GM18508 (cell line): ENCODE results near the gene CARM1.
"Not testable (repeated sequence)": the region's sequence is repeated elsewhere in the genome, so short reads cannot be mapped to it uniquely, and the experiment has no call there.

Source experiments
- ATAC-seq: cut with Tn5 transposase; IDR thresholded peaks from one replicate; pipeline ENCODE4 v1.9.1; 2021; ENCODE audit warnings: moderate number of reproducible peaks; ENCODE audit not compliant: insufficient read depth, unreplicated experiment

Gene CARM1

DNA sequence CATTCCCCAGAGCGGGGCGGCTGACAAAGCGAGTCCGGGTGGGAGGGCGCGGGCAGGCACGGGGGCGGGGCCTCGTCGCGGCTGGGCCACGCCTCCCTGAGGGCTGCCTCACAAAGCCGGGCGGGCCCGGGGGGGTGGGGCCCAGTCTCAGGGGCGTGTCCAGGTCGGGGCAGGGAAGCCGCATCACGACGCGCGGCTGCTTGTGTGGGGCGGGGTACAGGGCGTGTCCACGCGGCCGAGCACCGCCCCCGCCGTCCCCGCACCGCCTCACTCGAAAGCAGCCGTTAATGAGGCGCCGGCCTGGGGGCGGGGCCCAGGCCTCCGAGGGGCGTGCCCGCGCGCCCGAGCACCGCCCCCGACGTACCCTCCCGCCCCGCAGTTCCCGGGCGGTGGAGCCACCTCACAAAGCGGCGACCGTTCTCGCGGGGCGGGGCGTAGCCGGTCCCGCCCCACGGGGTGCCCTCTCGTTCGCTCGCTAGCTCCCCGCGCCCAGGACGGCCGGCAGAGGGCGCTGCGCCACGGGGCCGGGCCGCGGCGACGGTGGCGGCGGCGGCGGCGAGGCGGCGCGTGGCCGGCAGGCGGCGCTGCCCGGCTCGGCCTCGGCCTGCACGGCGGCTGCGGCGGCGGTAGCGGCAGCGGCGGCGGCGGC, at the start of gene CARM1:
TSS of gene CARM1 (plus strand) at position 599 of the 649 bp plus-strand sequence. CDS start 150 bp downstream, outside the sequence.
- ATAC-seq = peak; percentile 43

DNA sequence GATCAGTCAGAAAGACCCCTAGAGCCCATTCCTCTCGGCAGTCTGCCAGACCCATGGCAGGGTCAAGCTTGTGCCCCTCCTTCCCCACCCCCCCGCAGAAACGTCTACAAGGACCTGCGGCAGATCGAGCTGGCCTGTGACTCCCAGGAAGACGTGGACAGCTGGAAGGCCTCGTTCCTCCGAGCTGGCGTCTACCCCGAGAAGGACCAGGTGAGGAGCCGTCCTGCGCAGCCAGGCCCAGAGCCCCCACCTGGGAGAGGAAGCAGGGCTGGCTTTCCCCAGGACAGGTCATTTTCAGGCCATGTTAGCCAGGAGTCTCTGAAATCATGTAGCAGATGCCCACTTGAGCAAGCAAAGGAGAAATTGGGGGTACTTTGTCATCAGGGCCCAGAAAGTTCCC, 47.7 kb upstream of the CARM1 start:
- no peak for ATAC-seq

DNA sequence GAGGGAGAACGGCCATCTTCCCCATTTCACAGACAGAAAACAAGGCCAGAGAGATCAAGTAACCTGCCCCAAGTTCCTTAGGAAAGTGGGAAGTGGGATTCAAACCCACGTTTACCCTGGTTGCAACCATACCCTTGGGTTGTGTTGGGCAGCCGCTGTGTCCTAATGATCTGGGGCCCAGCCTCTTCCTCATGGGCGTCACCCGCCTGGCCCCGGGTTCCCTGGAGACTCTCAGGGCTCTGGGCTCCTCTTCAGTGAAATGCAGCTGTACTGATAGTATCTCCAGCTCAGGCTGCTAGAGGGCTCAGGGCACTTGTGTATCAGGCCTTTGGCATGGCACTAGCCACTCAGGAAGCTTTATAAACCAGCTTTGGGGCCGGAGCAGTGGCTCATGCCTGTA, 45.1 kb upstream of the CARM1 start:
- ATAC-seq = no peak

DNA sequence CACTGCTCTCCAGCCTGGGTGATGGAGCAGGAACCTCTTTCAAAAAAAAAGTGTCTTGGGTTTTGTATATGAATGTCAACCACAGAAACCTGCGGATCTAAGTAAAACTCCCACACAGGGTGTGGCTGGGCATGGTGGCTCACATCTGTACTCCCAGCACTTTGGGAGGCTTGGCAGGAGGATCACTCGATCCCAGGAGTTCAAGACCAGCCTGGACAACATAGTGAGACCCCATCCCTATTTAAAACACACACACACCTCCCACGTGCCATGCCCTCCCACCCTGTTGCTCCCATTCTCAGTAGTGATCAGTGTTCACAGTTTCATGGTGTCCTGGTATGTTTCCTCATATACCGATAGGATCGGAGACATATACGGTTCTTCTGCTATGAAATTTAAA, 44.5 kb upstream of the CARM1 start:
- ATAC-seq = no peak

DNA sequence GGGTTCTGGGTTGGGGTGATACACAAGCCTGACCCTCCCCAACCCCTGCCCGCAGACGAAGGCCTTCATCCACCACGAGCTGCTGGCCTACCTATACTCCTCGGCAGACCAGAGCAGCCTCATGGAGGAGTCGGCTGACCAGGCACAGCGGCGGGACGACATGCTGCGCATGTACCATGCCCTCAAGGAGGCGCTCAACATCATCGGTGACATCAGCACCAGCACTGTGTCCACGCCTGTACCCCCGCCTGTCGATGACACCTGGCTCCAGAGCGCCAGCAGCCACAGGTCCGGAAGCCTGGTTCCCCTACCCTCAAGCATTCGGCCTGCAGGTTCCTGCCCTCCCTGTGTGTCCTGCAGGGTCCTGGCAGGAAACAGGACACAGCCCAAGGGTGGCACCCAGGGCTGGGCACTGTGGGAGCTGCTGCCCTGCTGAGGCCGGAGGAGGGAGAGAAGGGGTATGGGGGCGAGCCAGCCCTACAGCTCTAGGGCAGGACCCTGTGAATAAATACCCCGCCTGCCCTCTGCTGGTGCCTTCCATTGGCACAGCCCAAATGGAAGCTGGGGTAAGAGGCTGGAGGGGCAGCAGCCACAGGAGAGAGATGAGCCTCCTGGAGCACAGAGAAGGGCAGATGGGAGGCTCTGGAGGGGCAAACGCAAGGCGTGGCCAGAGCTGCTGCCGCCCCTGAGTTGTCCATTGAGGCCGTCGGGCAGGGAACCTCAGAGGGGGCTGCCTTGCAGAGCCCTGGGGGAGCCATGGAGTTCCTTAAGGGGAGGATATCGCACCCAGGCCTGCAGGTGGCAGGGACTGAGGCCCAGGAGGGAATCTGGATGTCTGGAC, 42.2 kb upstream of the CARM1 start:
- ATAC-seq = no peak

DNA sequence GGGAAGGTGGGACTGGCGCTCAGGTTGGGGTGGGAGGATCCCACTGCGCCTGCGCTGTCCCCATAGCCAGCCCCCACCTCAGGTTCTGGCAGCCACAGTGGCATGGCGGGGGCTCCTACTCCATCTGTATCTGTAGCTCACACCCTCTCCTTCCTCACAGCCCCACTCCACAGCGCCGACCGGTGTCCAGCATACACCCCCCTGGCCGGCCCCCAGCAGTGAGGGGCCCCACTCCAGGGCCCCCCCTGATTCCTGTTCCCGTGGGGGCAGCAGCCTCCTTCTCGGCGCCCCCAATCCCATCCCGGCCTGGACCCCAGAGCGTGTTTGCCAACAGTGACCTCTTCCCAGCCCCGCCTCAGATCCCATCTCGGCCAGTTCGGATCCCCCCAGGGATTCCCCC, 41.4 kb upstream of the CARM1 start:
- ATAC-seq = no peak

DNA sequence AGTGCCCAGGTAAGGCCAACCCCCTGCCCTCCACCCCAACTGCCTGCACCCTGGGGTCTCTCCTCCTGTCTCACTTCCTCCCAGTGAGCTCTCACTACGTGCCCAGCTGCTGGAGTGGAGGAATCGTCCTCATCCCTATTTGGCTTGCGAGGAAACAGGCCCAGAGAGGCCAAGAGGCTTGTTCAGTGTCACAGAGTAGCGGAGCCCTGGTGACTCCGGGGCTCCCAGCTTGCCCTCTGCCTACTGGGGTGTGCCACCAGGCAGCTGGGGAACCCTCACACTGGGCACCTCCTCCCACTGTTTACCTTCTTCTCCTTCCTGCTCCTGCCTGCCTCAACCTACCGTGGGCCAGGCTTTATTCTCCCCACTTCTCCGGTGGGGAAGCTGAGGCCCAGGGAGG, 41.0 kb upstream of the CARM1 start:
- ATAC-seq = no peak

DNA sequence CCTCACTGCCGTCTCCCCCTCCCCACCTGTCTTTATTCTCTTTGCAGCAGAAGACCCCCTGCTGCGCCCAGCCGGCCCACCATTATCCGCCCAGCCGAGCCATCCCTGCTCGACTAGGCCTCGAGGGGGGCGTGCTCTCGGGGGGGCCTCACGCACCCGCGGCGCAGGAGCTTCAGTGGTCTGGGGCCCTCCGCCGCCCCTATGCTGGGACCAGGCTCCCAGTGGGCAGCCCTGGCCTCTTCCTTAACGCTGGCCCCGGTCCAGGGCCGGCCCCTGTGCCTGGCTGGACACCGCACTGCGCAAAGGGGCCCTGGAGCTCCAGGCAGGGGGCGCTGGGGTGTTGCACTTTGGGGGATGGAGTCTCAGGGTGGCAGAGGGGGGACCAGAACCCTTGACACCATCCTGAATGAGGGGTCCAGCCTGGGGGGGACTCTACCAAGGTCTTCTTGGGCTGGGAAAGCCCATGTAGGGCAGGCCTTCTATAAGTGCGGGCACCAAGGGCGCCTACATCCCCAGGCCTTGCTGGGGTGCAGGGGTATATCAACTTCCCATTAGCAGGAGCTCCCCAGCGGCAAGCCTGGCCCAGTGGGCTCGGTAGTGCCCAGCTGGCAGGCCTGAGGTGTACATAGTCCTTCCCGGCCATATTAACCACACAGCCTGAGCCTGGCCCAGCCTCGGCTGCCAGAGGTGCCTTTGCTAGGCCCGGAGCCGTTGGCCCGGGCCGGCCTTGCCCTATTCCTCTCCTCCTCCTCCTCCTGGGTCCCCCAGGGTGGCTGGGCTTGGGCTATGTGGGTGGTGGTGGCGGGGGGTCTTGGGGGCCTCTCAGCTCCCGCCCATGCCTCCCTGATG, 40.2 kb upstream of the CARM1 start:
- ATAC-seq = no peak

DNA sequence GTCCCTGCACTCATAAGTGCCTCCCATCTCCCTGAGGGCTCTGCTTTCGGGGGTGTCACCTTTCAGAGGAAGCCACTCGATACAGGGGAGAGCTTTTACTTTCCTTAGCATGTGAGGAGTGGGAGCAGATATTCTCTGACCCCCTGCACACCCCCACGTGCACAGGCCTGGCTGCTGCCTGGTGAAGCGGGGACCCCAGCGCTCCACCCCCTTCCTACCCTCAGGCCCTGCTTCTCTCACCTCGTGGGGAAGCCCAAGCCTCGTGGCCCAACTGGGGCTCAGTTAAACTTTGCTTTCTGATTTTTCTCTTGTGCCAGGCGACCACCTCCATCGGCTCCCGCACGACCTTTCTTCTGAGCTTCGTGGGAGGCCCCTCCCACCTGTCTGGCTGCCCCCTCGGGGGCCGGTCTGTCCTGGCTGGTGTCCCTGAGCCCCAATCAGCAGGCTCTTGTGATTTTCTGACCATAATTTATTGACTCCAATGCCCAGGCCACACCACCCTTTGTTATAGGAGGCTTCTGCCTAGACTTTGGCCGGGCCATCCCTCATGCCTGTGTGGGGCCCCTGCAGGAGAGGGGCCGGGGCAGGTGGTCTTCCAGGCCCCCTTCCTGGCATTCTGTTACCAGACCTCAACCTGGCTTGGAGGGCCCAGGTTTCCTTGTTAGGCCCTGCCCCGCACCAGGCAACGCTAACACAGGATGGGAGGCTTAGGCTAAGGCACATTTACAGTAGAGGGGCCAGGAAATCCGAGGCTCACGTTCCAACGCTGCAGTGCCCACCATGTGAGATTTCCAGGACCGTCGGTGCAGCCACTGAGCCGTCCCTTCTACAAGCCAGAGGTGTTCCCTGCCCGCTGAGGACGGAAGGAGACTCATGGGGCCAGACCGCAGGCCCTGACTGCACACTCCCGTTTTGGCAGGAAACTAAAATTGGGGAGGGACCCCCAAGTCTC, 39.1 kb upstream of the CARM1 start:
- ATAC-seq = no peak

DNA sequence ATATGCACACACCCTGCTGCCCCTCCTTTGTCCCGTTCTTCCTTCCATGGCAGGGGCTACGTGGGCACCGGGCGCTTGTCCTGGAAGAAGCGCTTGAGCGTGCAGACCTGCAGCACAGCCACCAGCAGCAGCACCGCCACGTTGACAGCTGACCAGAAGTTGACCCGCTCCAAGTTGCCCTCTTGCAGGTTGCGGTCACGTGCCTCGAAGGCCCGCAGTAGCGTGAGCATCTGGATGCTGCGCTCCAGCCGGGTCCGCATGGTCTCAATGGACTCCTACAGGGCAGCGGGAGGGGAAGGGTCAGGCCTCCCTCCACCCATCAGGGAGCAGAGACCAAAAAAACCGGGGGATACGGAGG, 38.4 kb upstream of the CARM1 start:
- ATAC-seq = no peak

DNA sequence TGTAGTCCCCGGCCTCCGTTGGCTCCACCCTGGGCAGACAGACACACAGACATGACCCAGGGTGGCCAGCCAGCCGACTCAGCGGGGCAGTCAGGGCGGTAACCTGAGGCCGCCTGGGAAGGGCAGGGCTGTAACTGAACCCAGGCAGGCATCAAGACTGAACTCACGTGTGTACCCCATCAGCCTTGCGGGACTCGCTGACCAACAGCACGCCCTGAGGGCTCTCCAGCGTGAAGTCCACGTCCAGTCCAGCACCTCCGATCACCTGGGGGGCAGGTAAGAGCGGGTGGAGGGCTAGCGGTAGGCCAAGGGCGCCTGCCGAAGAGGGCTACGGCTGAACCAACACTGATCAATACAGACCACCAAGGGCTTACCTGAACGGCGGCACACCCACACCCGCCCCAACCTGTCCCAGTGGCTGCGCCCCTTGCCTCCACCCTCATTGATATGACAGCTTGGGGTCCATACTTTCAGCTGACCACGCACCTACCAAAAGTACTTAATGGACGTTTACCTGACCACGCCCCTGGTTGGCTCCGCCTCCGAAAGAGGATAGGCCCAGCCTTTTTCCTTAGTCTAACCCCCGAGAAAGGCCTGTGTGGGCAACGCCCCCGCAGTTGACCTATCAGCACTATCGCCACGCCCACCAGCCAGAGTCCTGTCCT, 36.1 kb upstream of the CARM1 start:
- ATAC-seq = no peak

DNA sequence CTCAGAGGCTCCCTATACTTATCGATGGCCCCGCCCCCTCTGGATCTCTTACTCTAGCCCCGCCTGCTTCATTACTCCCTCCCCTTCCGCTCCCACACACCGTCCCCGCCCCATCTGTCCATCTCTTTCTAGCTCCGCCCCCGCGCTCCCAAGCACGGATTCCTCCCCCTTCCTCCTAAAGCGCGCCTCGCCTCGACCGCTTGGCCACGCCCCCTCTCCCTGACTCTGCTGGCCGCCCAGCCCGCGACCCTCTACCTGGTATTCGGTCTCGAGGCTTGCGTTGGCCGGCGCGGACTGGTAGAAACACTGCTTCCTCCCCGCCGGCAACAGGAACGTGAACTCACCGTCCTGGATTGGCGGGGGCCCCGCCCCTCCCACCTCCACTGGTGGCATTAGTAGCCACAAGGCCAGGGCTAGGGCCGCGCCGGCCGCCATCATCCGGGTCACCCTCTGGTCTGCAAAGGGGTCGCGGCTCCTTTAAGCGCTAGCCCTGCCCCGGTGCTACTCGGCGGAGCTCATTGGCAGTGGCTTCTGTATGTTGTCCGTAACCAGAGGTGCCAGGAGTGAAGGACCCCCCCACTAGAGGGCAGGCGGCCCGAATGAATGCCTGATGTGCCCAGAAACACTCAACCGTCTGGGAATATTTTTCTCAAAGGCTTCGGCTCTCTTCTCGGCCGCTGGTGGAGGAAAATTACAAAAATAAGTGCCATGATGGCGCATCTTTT, 35.4 kb upstream of the CARM1 start, which contains the start of gene TMED1:
TSS of gene TMED1 (minus strand) at position 459 of the 725 bp plus-strand sequence. CDS start at position 438, 21 bp downstream.
- ATAC-seq = peak; percentile 41

DNA sequence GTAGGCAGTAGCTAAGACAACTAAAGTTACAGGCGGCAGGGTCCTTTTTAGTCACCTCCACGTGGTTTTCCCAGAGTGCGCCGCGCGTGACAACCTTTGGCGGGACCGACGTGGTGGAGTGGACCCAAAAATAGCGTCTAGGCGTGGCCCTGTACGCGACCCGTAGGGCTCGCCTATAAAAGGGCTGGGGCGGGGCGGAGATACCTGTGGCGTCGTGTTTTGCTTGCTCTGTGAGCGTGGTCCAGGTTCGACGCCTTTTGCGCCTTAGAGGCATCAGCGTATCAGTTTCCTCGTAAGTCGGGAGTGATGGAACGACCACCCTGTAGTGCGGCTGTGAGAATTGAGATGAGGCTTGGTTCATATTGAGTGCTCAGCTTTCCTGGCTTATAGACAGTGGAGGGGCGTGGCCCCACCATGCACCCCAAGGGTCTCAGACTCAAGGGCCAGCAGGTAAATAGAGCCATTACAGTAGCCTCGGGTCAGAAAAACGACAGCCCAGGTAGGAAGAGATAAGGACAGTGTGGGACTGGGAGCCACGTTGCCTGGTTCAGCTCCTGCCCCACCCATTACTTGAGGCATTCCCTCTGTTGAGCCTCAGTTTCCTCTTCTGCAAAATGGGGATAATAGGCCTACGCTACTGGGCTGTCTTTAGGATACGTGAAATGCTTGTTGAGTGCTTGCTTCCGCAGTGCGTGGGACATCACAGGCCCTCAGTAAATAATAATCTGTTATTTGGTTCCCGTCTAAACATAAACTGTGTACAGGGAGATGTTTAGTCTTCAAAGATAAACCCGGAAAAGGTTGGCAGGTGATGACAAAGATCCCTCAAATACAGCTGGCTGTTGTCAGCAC, 34.6 kb upstream of the CARM1 start:
- ATAC-seq = no peak

DNA sequence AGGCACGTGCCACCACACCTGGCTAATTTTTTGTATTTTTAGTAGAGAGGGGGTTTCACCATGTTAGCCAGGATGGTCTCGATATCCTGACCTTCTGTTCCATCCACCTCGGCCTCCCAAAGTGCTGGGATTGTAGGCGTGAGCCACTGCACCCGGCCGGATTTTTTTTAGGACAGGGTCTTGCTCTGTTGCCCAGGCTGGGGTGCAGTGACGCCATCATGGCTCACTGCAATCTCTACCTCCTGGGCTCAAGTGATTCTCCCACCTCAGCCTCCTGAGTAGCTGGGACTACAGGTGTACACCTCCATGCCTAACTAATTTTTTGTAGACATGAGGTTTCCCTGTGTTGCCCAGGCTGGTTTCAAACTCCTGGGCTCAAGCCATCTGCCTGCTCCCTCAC, 33.7 kb upstream of the CARM1 start:
- ATAC-seq = not testable (repeated sequence)

DNA sequence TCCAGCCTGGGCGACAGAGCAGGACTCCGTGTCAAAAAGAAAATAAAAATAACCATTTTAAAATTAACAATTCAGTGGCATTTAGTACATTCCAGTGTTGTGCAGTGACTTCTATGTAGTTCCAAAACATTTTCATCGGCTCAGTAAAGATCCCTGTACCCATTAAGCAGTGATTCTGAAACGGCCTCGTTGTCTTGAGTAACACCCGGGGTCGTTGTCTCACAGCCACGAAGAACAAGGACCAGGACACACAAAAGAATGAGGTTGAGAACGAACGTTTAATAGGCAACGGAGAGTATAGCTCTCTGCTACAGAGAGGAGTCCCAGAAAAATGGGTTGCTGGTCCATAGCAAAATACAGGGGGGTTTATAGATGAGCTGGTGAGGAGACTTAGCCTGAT, 33.0 kb upstream of the CARM1 start:
- ATAC-seq = no peak

DNA sequence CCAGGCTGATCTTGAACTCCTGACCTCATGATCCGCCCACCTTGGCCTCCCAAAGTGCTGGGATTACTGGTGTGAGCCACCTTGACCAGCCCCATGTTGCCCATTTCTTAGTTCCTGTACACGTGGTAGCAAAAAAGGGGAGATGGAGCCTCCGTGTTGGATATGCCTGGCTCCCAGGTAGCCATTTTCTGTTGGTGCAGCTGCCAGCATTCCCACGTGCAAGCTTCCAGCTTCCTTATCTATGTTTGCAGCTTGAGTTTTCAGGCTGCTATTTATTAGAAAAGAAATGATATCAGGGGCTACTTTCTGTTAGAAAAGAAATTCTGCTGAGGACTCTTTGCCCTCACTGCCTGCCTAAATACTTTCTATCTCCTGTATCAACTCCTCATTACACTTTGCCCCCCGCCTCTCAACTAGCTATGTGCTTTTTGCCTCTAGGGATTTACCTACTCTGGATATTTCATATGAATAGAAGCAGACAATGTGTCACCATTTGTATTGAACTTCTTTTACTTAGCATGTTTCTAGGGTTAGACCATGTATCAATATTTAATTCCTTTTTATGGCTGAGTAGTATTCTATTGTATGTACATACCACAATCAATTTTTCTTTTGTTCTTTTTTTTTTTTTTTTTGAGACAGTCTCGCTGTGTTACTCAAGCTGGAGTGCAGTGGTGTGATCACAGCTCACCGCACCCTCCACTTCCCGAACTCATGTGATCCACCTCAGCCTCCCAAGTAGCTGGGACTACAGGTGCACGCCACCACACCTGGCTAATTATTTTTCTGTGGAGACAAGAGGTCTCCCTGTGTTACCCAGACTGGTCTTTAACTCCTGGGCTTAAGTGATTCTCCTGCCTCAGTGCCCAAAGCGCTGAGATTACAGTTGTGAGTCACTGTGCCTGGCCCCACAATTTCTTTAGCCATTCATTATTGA, 32.0 kb upstream of the CARM1 start:
- ATAC-seq = no peak

DNA sequence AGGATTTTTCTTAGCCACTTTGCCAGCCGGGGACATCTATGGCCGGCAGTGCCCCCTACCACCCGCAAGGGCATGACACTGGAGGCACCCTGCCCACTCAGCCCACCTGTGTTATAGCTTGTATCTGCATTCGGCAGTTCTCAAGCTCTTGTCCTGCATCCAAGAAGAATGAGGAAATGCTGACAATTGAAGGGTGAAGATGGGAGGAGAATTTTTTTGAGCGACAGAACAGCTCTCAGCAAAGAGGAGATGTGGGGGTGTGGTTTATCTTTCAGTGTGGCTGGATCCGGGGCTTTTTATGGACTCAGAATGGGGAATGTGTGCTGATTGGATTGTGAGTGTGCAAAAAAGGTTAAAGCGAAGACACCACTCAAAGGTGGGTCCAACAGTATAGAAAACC, 28.6 kb upstream of the CARM1 start:
- ATAC-seq = no peak
